ENCODE results near the gene APOL4.

- TF ChIP-seq CTCF (IDR thresholded peaks at IDR 0.05) = no peak
- TF ChIP-seq POLR2A (IDR thresholded peaks at IDR 0.05) = no peak
Measured at GRCh38 chr22:36204001-36204631, 2.5 kb upstream of the APOL4 start.
